ENCODE measurements around the gene CYTH2. TPM values are rescaled to one million over a fixed set of nuclear protein-coding genes. Genes with fewer than 3 reads are reported as not detected.

The CYTH2 gene
- total and polyA plus RNA-seq, 9 of the 15 experiments (the other 6 are each of a cell fraction or from before 2014, with no cell fraction given), result 1.8 to 45.2 (median 23.8) TPM

GRCh38 chr19:48476176-48476575 lies 7.0 kb downstream of the CYTH2 start:
- POLR2A ChIA-PET, result interaction anchor here (0.5 to 1.9 kb wide), 7 partner anchors 12 to 459 kb away, joined by 3 to 6 read pairs (median 4); no protein-coding TSS in a partner anchor
- 86% methylated on average over 9 of the region's 9 CpGs for WGBS (ENCODE audit: insufficient coverage, low coverage, missing lambda C conversion rate)
- Histone ChIP-seq H4K20me1 (replicated peaks; ENCODE audit: control insufficient read depth, insufficient read depth, low read length) (peaks cover 7% of the 10 kb centered on the region; the same call in 1 of the 2 replicates), H2AFZ (ENCODE audit: low read depth, low read length) (no peak overlapping the region), H3K4me1 (replicated peaks in 1 of 2; ENCODE audit: control insufficient read depth in 2 of 2, insufficient read depth in 2 of 2, low read length in 2 of 2) (peaks cover 0 to 22% of the 10 kb centered on the region in 2 experiments; a peak in 2 of 5 replicates), H3K27ac (ENCODE audit: extremely low read depth, low read depth, low read length) (no peak overlapping the region), H3K27me3 (ENCODE audit: control insufficient read depth in 2 of 2, insufficient read depth in 2 of 2, low read length in 2 of 2) (no peaks in the 10 kb centered on the region), H3K9me3 (replicated peaks; ENCODE audit: control insufficient read depth, insufficient read depth, low read depth, low read length) (no peaks in the 10 kb centered on the region), H3K4me2 (ENCODE audit: insufficient read depth, low read length) (no peak overlapping the region), H3K4me3 (no peak overlapping the region), H3K9me1 (ENCODE audit: control insufficient read depth, insufficient read depth, low read length) (peaks cover 3% of the 10 kb centered on the region), H3K9ac (ENCODE audit: insufficient read depth in 1 of 2, low read depth in 2 of 2, low read length in 2 of 2) (no peak overlapping the region), H3K79me2 (ENCODE audit: control insufficient read depth, insufficient read depth, low read length) (no peaks in the 10 kb centered on the region), H3K36me3 (ENCODE audit: control insufficient read depth, insufficient read depth, low read length) (peaks cover 79% of the 10 kb centered on the region)
- no peak for TF ChIP-seq DIDO1 (tag; IDR thresholded peaks at IDR 0.05; ENCODE audit: low read depth)
- TF ChIP-seq RFX5 (IDR thresholded peaks at IDR 0.05; ENCODE audit: low read depth, low read length), result no peak
- TF ChIP-seq EGR1 (conservative IDR thresholded peaks at IDR 0.05), result no peak
- TF ChIP-seq, protein P1, sequence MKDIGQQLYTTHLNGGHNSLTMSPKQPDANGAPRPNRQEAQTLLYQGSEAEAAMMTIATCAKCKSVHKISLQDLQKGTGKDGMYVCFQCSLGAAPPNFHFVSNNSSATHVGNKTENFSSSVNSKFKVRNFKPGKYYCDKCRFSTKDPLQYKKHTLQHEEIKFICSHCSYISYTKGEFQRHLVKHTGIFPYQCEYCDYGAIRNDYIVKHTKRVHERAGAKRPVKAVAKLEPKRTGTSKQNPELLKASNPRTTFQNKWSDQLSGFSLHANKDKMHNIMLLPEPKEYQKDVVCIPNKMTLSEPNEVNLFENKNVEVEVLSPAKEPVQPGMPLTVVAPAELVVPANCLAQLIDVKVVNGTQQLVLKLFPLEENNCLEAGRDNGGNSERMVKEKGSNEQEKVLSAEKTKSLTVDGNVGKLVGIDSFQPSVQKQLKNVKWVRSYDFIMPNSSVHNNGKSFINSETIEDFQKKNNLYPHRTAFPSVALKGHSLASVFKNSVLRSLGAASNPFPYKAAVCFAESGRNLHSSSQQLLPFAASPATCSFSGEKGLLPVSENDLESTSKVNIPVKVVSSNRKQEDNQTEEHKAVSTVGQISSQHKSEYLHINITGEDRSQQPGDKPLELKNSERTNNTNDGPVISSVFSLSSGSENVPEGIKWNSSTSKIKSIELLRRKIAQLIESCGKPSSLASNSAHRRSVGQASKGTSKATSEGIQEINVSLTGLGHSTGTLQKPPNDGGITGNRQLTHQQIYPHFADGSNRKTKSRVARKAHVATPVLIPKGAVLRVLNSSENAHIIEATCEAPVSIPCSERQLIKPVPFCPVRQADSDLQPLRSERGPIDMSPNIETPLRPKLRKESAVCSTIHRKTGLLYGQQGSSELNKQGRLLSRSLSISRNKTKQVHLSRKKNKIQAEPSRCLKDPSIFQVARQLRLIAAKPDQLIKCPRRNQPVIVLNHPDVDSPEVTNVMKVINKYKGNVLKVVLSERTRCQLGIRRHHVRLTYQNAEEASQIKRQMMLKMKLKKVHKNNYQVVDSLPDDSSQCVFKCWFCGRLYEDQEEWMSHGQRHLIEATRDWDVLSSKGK (CRISPR knock-in tag; IDR thresholded peaks at IDR 0.05), result no peak
- TF ChIP-seq ZNF324 (CRISPR knock-in tag; IDR thresholded peaks at IDR 0.05), result no peak
- CTCF ChIA-PET (ENCODE audit: low intra/inter-chr PET ratio), result no interaction called here
- FAIRE-seq (no peak), DNase-seq (ENCODE audit: extremely low read depth in 1 of 4, low spot score in 3 of 4) (no peak), ATAC-seq (no peak)
- intact Hi-C loops (cut with micrococcal nuclease), result no loop called here
- BruUV-seq (replicated peaks), result no TSS peak
- in situ Hi-C loops (cut with MboI), result no loop called here

All from K562 (cell line).